Peyer's patch (tissue), 4 donors: ENCODE results near the gene CD93.

ENCODE experiments used
- CTCF ChIP-seq, 6 experiments: fragments of 450-650 bp in 4 of 6; fragments of 200-600 bp in 2 of 6; sonication (generic) in 1 of 6; IDR thresholded peaks; one replicate each; pipeline ENCODE4 v1.5.1; 2017 to 2019; ENCODE audit warnings: antibody characterized with exemption in 6 of 6, mild to moderate bottlenecking in 3 of 6, moderate library complexity in 1 of 6
- POLR2A ChIP-seq, 2 donors: fragments of 450-650 bp; IDR thresholded peaks; one replicate each; pipeline ENCODE4 v1.5.1; 2017; ENCODE audit warnings: antibody characterized with exemption in 2 of 2, mild to moderate bottlenecking in 2 of 2, moderate library complexity in 2 of 2

- TF ChIP-seq CTCF (IDR thresholded peaks at IDR 0.05) (no peak), POLR2A (IDR thresholded peaks at IDR 0.05) (no peak)
Observed at GRCh38 chr20:23090147-23090546, 4.0 kb upstream of the CD93 start.
